A549 (cell line): Measurements from ENCODE around the gene PYROXD2.

Experiments
- CEBPB ChIP-seq, 2 experiments: fragments of >200 bp in 1 of 2; sonication (Bioruptor Twin) in 1 of 2; formaldehyde crosslinking in 1 of 2; IDR thresholded peaks; 2 replicates each; pipeline ENCODE4 v1.6.1; 2012 to 2016
- E2F6 ChIP-seq: IDR thresholded peaks from 2 replicates; pipeline ENCODE4 v1.6.1; 2012; ENCODE audit warnings: low read depth, borderline replicate concordance
- MAX ChIP-seq: IDR thresholded peaks from 2 replicates; pipeline ENCODE4 v1.6.1; 2012
- MYC ChIP-seq: IDR thresholded peaks from 2 replicates; pipeline ENCODE4 v1.6.1; 2012; ENCODE audit warnings: mild to moderate bottlenecking, inconsistent platforms, low read length, improper control_type of control experiment, borderline replicate concordance
- NFE2L2 ChIP-seq: fragments of 150-350 bp; conservative IDR thresholded peaks from 2 replicates; pipeline ENCODE4 v1.6.1; 2014; ENCODE audit warnings: low read length
- ZFP36 ChIP-seq: fragments of 450-650 bp; IDR thresholded peaks from 2 replicates; pipeline ENCODE4 v1.6.1; 2014; ENCODE audit warnings: borderline replicate concordance; ENCODE audit not compliant: partially characterized antibody
- TF ChIP-seq, protein P1 (sequence below): fragments of >200 bp; sonication (Bioruptor Twin); formaldehyde crosslinking; IDR thresholded peaks from 3 replicates; pipeline ENCODE4 v1.5.1; 2016

- TF ChIP-seq CEBPB (IDR thresholded peaks at IDR 0.05) (no peak), MAX (no peak), ZFP36 (no peak), NFE2L2 (no peak), E2F6 (no peak), MYC (no peak)
- TF ChIP-seq, protein P1, sequence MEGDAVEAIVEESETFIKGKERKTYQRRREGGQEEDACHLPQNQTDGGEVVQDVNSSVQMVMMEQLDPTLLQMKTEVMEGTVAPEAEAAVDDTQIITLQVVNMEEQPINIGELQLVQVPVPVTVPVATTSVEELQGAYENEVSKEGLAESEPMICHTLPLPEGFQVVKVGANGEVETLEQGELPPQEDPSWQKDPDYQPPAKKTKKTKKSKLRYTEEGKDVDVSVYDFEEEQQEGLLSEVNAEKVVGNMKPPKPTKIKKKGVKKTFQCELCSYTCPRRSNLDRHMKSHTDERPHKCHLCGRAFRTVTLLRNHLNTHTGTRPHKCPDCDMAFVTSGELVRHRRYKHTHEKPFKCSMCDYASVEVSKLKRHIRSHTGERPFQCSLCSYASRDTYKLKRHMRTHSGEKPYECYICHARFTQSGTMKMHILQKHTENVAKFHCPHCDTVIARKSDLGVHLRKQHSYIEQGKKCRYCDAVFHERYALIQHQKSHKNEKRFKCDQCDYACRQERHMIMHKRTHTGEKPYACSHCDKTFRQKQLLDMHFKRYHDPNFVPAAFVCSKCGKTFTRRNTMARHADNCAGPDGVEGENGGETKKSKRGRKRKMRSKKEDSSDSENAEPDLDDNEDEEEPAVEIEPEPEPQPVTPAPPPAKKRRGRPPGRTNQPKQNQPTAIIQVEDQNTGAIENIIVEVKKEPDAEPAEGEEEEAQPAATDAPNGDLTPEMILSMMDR: no peak
These were observed 68.1 kb downstream of the PYROXD2 start for GRCh38 chr10:98346847-98347246.
